Activated CD4-positive, alpha-beta T cell treated with anti-CD3 and anti-CD28 coated beads, Interleukin-2, amount 50 U/mL, for 16 hours (primary cell): ENCODE measurements around the gene LARGE2.
"Not testable (repeated sequence)": the region's sequence is repeated elsewhere in the genome, so short reads cannot be mapped to it uniquely, and the experiment has no call there.

Experiments used
- DNase-seq: peaks from one replicate; pipeline ENCODE4 v3.0.0-alpha.2; 2020

LARGE2 gene

GRCh38 chr11:45896422-45896984 lies 26.0 kb upstream of the LARGE2 start:
- DNase-seq, result no peak

DNA sequence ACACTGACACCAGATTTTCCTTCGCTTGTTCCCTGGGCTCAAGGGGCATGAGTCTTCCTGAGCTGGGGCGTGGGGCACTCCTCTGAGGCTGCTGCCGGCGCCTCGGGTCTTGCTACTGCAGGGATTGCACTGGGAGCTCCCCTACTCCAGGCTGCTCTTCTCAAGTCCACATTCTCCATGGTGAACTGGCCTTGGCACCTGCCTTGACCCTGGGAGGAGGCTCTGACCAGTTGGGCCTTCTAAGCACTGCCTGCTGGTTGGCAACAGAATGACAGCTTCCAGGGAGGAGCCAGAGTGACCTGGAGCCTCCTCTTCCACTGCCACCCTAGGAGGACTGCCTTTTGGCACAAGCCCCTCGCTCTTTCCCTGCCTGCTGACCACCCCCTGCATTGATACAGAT lies 24.9 kb upstream of the LARGE2 start:
- no peak for DNase-seq

- DNase-seq, result no peak
Observed at GRCh38 chr11:45899086-45899447, 23.4 kb upstream of the LARGE2 start.

GRCh38 chr11:45899448-45900174 lies 22.8 kb upstream of the LARGE2 start:
- peak; percentile 56 for DNase-seq

DNA sequence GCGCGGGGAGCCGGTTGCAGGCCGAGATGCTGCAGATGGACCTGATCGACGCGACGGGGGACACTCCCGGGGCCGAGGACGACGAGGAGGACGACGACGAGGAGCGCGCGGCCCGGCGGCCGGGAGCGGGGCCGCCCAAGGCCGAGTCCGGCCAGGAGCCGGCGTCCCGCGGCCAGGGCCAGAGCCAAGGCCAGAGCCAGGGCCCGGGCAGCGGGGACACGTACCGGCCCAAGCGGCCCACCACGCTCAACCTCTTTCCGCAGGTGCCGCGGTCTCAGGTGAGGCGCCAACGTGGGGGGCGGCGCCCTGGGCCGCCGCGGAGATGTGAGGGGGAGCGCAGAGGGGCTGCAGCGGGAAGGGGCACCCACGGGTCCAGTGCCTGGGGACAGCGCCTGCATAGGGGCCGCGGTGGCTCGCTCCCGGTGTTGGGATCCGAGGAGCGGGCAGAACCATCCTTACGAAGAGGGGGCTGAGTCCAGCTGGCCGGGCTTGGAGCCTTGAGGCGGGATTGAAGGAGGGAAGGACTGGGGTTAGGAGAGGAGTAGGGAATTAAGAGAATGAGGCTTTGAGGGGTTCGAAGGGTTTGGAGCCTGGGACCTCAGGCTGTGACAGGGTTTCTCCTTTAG lies 22.2 kb upstream of the LARGE2 start:
- DNase-seq, result not testable (repeated sequence)

DNA sequence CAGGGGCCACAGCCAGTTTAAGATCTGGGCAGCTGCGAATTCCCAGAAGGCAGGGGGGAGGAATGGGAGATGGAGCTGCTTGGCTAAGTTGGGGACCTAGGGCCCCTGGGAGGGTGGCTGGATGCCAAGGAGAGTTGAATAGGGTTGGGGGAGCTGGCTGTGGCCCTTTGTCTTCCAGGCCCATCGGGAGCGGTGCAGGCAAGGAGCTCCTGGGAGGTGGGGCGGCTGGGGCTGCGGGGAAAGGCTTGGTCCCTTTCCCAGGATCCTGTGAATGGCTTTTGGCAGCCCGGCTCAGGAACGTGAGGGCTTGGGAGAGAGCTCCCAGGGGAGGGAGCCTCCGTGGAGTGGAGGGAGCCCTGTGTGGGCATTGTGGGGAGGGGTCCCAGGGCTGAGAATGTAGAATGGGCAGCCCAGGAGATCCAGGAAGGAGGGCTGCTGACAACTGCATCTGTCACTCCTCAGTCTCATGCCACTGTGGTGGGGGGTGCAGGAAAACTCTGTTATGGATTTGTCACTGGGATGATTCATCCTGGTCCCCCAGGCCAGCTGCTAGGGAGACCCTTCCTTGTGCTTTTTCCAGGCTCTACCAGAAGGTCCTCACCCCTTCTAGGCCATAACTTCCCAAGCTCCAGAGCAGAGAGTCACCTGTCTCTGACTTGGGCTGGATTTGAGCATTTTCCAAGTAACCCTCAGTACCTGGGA lies 21.4 kb upstream of the LARGE2 start:
- DNase-seq, result no peak

DNA sequence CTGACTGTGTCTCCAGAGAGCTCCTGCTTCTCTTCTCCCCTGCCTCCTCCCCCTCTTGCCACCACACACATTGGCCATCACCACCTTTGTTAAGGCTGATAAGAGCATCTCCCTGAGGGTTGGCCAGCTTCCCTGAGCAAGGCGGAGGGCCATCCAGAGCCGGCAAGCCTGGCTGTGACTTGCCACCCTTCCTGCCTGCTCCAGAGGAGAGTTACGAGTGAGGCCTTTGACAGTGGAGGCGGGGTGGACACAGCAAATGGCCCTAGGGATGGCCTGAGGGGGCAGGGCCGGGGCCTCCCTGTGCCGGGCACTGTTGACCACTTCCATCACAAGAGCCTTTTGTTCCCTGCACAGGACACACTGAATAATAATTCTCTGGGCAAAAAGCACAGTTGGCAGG lies 20.8 kb upstream of the LARGE2 start:
- no peak for DNase-seq

DNA sequence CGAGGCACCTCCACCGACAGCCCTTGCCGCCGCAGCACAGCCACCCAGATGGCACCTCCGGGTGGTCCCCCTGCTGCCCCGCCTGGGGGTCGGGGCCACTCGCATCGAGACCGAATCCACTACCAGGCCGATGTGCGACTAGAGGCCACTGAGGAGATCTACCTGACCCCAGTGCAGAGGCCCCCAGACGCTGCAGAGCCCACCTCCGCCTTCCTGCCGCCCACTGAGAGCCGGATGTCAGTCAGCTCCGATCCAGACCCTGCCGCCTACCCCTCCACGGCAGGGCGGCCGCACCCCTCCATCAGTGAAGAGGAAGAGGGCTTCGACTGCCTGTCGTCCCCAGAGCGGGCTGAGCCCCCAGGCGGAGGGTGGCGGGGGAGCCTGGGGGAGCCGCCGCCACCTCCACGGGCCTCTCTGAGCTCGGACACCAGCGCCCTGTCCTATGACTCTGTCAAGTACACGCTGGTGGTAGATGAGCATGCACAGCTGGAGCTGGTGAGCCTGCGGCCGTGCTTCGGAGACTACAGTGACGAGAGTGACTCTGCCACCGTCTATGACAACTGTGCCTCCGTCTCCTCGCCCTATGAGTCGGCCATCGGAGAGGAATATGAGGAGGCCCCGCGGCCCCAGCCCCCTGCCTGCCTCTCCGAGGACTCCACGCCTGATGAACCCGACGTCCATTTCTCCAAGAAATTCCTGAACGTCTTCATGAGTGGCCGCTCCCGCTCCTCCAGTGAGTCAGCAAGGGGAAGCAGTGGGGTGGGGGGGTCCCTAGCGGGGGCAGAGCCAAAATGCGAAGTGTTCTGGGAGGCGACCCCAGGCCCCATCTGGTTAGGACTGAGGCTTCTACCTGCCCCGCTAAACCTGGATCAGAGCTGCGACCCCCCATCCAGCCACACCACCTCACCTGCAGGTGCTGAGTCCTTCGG lies 19.7 kb upstream of the LARGE2 start:
- DNase-seq, result no peak

GRCh38 chr11:45904309-45904915 lies 18.0 kb upstream of the LARGE2 start:
- no peak for DNase-seq

DNA sequence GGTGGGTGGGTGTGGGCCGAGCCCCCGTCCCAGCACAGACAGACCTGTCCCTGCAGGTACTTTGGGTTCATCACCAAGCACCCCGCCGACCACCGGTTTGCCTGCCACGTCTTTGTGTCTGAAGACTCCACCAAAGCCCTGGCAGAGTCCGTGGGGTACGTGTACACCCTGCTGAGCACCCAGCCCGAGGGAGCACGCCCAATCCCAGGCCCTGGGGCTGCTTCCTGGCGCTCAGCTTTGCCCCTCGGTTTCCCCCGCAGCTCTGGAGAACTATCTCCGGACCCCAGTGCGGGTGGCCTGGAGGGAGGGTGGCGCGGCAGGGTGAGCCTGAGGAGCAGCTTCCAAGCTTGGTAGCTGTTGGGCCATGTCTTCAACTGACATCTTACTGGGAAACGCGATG lies 17.4 kb upstream of the LARGE2 start:
- DNase-seq, result no peak

- DNase-seq, result not testable (repeated sequence)
Observed at GRCh38 chr11:45905576-45905975, 16.9 kb upstream of the LARGE2 start.

- no peak for DNase-seq
Observed at GRCh38 chr11:45906096-45906682, 16.3 kb upstream of the LARGE2 start.

- DNase-seq, result no peak
Observed at GRCh38 chr11:45906965-45907611, 15.4 kb upstream of the LARGE2 start, which contains the start of gene FREY1. FREY1 (minus strand) TSS chr11:45907271; CDS start chr11:45907245, 26 bp downstream.

DNA sequence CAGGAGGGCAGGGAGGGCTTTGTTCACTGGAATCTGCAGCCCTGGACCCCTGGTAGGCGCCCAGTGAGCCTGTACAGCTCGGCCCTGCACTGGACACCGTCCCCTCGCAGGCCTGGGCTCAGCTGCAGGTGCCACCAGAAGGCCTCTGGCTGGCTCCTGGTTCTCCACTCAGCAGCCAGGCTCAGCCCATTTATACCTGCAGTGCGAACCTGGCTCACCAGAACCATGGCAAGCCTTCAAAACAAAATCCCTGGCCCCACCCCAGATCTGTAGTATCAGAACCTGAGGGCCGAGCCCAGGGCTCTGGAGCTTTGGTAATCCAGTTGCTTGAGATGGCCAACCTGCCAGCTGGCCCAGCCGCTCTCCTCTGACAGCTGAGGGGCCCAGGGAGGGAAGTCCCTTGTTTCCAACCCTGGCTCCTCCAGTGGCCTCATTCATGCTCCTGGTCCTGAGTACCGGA lies 14.5 kb upstream of the LARGE2 start:
- no peak for DNase-seq

DNA sequence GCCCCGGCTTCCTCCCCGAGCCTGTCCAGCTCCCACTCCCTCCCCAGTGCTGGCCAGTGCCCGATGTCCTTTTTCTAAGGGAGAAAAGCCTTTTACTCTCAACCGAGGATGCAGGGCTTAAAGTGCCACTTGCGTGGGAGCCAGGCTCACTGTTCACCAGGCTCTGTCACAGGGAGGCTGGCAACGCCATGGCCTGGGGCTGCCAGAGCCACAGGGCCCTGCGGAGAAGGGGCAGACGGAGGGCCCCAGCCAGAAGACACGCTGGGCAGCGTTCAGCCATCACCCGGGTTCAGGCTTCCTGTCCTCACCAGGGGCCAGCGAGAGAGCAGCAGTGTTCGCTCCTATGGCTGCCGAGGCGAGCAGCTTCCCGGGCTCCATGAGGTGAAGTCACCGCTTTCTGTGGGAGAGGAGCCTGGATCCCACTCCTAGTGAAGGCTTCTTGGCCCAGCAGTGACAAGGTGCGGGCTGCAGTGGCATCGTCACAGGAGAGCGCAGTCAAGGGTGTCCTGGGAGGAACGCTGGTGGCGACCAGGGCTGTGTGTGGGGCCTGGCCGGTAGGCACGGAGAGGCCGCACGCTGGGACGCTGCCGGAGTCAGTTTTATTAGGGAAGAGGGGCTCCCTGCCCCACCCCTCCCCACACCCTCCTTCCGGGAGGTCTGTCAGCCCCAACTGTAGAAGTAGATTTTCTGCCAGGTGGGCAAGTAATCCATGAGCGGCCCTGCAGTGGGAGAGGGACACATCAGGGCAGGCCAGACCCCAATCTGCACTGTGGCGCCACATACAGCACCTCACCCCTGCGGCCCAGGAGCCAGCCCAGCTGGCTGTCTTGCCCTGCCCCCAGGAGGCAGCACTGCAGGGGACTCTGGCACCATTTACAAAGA lies 12.6 kb upstream of the LARGE2 start:
- DNase-seq, result no peak

GRCh38 chr11:45910623-45911022 lies 11.8 kb upstream of the LARGE2 start:
- no peak for DNase-seq

GRCh38 chr11:45913514-45913913 lies 8.9 kb upstream of the LARGE2 start:
- no peak for DNase-seq

DNA sequence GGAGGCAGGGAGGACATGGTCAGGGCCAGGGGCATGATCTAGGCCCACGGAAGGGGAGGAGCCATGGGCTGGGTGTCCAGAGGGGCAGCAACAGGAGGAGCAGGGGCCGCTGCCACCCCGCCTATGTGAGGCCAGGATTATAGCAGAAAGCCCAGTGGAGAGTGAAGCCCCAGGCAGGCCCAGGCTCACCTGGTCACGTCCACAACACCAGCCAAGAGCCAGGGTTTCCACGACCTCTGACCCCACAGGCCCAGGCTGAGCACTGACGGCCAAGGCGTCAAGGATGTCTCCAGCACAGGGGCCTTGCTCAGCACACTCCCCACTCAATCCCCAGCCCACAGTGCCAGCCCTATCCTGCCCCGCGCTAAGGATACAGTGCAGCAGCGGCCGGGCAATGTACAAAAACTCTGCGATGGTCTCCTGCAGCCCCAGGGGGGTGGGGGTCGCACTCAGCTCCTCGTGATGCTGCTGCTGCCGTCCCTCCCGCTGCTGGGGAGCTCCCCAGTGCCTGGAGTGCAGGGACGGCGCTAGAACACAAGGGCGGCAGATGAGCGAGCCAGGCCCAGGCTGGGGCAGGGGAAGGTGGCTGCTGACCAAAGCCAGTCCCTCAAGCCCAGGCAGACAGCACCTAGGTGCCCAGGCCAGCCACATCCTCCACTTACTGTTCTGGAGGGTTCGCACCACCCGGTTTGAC lies 8.4 kb upstream of the LARGE2 start:
- DNase-seq, result no peak

GRCh38 chr11:45915446-45915845 lies 7.0 kb upstream of the LARGE2 start:
- DNase-seq, result no peak

DNA sequence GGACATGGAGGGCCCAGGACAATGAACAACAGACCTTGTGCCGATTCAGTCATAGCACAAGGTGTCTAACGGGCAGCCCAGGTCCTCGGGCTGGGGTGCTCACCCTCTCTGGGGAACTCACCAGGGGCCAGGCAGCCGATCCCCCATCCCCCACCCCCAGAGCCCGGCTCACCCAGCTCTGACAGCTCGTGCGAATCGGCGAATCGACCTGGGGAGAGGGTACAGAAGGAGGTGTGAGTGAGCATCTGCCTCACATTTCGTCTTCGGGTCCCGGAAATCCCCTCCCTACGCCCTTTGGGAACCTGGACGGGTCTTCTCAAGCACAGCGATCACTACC lies 5.2 kb upstream of the LARGE2 start:
- DNase-seq, result no peak
